A549 (cell line): ENCODE results near the gene TTC13. TPM values are rescaled to one million over a fixed set of nuclear protein-coding genes. Genes with fewer than 3 reads are reported as not detected.
A peak's percentile ranks its signal among the peaks of the same experiment; 100 is the strongest.

Experiments used
- ATAC-seq, 2 experiments: fragments of 200-7000 bp in 1 of 2; fragments of >200 bp in 1 of 2; cut with Nextera tagmentation in 1 of 2; cut with Tn5 transposase in 1 of 2; 3 replicates each; pipeline versions ENCODE4 v1.8.0 to v1.9.1; 2018 to 2020; ENCODE audit warnings: mild to moderate bottlenecking in 1 of 2, moderate library complexity in 1 of 2
- CTCF ChIA-PET: fragments of 300-600 bp; sonication (Branson Sonifier 250); formaldehyde crosslinking; extraction: SDS; loops from one replicate; lab custom pipeline; 2021; ENCODE audit warnings: antibody characterized with exemption, inconsistent platforms; lab: Yijun Ruan, JAX
- POLR2A ChIA-PET: fragments of 350-600 bp; formaldehyde crosslinking; extraction: SDS; loops from one replicate; lab custom pipeline; 2021; ENCODE audit warnings: antibody characterized with exemption, inconsistent platforms; lab: Yijun Ruan, JAX
- DNase-seq, 2 experiments: peaks; one replicate each; pipeline versions ENCODE4 v3.0.0 to v3.0.0-alpha.2; 2011 to 2016; ENCODE audit warnings: low read depth in 1 of 2, low spot score in 1 of 2
- FAIRE-seq: peaks from 2 replicates; lab custom pipeline; 2011; peaks lifted over from hg19 to GRCh38; lab: Jason Lieb, UNC
- H3K27ac ChIP-seq, 2 experiments: fragments of >200 bp; sonication (Bioruptor Twin); formaldehyde crosslinking; 3 replicates each; pipeline ENCODE4 v1.5.1; 2016 to 2017
- H3K4me1 ChIP-seq: fragments of >200 bp; sonication (Bioruptor Twin); formaldehyde crosslinking; 3 replicates; pipeline ENCODE4 v1.6.1; 2016
- H3K4me2 ChIP-seq: fragments of >200 bp; sonication (Bioruptor Twin); formaldehyde crosslinking; 3 replicates; pipeline ENCODE4 v1.6.1; 2016
- H3K4me3 ChIP-seq: fragments of >200 bp; sonication (Bioruptor Twin); formaldehyde crosslinking; 3 replicates; pipeline ENCODE4 v1.5.1; 2016
- H3K9me3 ChIP-seq: fragments of >200 bp; sonication (Bioruptor Twin); formaldehyde crosslinking; 3 replicates; pipeline ENCODE4 v1.6.1; 2016
- CEBPB ChIP-seq, 2 experiments: fragments of >200 bp in 1 of 2; sonication (Bioruptor Twin) in 1 of 2; formaldehyde crosslinking in 1 of 2; IDR thresholded peaks; 2 replicates each; pipeline ENCODE4 v1.6.1; 2012 to 2016
- FOSB ChIP-seq: fragments of 250-450 bp; sonication (Bioruptor Pico); IDR thresholded peaks from 2 replicates; pipeline ENCODE4 v1.5.0; 2020; ENCODE audit warnings: mild to moderate bottlenecking, moderate library complexity
- GATA3 ChIP-seq: IDR thresholded peaks from 2 replicates; pipeline ENCODE4 v1.6.1; 2012; ENCODE audit warnings: borderline replicate concordance
- HOXA7 ChIP-seq: fragments of 250-450 bp; sonication (Bioruptor Pico); IDR thresholded peaks from 2 replicates; pipeline ENCODE4 v1.5.0; 2020; ENCODE audit warnings: mild to moderate bottlenecking, moderate library complexity
- KDM5A ChIP-seq: fragments of 200-600 bp; sonication (generic); IDR thresholded peaks from 2 replicates; pipeline ENCODE4 v1.6.1; 2016; ENCODE audit warnings: antibody characterized with exemption, mild to moderate bottlenecking
- MAZ ChIP-seq: fragments of 150-350 bp; IDR thresholded peaks from 2 replicates; pipeline ENCODE4 v1.6.1; 2014; ENCODE audit warnings: antibody characterized with exemption, low read depth, low read length, borderline replicate concordance
- PHF8 ChIP-seq: fragments of 200-600 bp; sonication (generic); IDR thresholded peaks from 2 replicates; pipeline ENCODE4 v1.6.1; 2016; ENCODE audit warnings: low read depth, mild to moderate bottlenecking, antibody characterized with exemption, moderate library complexity, borderline replicate concordance
- POLR2A ChIP-seq: IDR thresholded peaks from 2 replicates; pipeline ENCODE4 v1.6.1; 2012; ENCODE audit warnings: mild to moderate bottlenecking, low read length
- RAD21 ChIP-seq, 2 experiments: fragments of >200 bp in 1 of 2; sonication (Bioruptor Twin) in 1 of 2; formaldehyde crosslinking in 1 of 2; IDR thresholded peaks in 1 of 2; conservative IDR thresholded peaks in 1 of 2; 2 replicates in 1 of 2; 3 replicates in 1 of 2; pipeline ENCODE4 v1.6.1; 2012 to 2018; ENCODE audit warnings: inconsistent platforms in 1 of 2
- TFCP2L1 ChIP-seq: fragments of 250-450 bp; sonication (Bioruptor Pico); IDR thresholded peaks from 2 replicates; pipeline ENCODE4 v1.5.0; 2021; ENCODE audit warnings: mild to moderate bottlenecking
- ZNF302 ChIP-seq: fragments of 250-450 bp; sonication (Bioruptor Pico); IDR thresholded peaks from 2 replicates; pipeline ENCODE4 v1.9.0; 2021; ENCODE audit warnings: inconsistent platforms, mild to moderate bottlenecking, moderate library complexity
- WGBS: methylation state at CpG from one replicate; pipeline ENCODE4 v1.1.6; 2017; ENCODE audit errors: missing lambda C conversion rate; 5-methylcytosine and 5-hydroxymethylcytosine counted together
- polyA plus RNA-seq, 4 experiments: library from polyadenylated mRNA; depleted of rRNA in 3 of 4; stranded (reverse); fragments of >200 nt; fragmentation: RNase III in 1 of 4; extraction: RNeasy Plus Mini Kit Qiagen cat#74134 plus additional on column Dnase treatment in 1 of 4; gene quantifications; 2 replicates in 3 of 4; 3 replicates in 1 of 4; pipeline ENCODE4 v1.2.3, GENCODE V29; 2011 to 2017
- TF ChIP-seq, protein P1 (sequence below): fragments of >200 bp; sonication (Bioruptor Twin); formaldehyde crosslinking; IDR thresholded peaks from 2 replicates; pipeline ENCODE4 v1.6.1; 2016
- TF ChIP-seq, protein P2 (sequence below): IDR thresholded peaks from 2 replicates; pipeline ENCODE4 v1.6.1; 2012; ENCODE audit warnings: low read depth, borderline replicate concordance
- TF ChIP-seq, protein P3 (sequence below): fragments of 450-650 bp; IDR thresholded peaks from 2 replicates; pipeline ENCODE4 v1.6.1; 2014; ENCODE audit warnings: antibody characterized with exemption

Gene TTC13
- polyA plus RNA-seq, 2 of the 4 experiments (the other 2 are of a cell fraction): 12.5 to 22.7 TPM

DNA sequence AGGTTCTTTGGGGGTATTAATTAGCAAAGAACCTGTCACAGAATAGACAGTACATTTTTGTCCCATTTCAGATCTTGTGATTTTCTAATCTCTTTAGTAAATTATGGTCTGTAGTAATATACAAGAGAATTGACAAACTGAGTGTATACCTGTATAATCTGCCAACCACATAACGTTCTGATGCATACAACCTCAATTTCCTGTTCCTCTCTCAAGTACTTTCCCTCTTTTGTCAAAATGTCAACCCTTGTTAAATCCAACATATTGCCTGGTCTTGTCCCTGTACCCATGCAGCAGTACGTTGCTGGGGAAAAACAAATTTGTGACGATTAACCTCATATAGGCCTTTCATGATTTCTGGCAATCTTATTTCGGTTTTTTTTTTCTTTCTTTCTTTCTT is 1.3 kb upstream of the TTC13 start:
- WGBS: 77% methylated on average over 4 of the region's 4 CpGs
- Histone ChIP-seq H3K4me2 (peak overlapping the region; percentile 82), H3K4me1 (peaks cover 19% of the 10 kb centered on the region), H3K9me3 (no peaks in the 10 kb centered on the region), H3K27ac (peak overlapping the region; percentile 80 to 90; a peak in 5 of 6 replicates)
- ATAC-seq: no peak
- DNase-seq: no peak
- CTCF ChIA-PET: interaction anchor here (1.3 kb wide), 1 partner anchor 24 kb away, joined by 3 read pairs; no protein-coding TSS in a partner anchor
- no peak for FAIRE-seq
- POLR2A ChIA-PET: no interaction called here
- TF ChIP-seq PHF8 (no peak), CEBPB (IDR thresholded peaks at IDR 0.05) (no peak), ZNF302 (CRISPR knock-in tag) (no peak), MAZ (no peak), RAD21 (conservative IDR thresholded peaks at IDR 0.05 in 1 of 2, IDR thresholded peaks at IDR 0.05 in 1 of 2) (no peak), TFCP2L1 (CRISPR knock-in tag) (no peak)
- TF ChIP-seq, protein P1, sequence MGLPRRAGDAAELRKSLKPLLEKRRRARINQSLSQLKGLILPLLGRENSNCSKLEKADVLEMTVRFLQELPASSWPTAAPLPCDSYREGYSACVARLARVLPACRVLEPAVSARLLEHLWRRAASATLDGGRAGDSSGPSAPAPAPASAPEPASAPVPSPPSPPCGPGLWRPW: no peak
- TF ChIP-seq, protein P2, sequence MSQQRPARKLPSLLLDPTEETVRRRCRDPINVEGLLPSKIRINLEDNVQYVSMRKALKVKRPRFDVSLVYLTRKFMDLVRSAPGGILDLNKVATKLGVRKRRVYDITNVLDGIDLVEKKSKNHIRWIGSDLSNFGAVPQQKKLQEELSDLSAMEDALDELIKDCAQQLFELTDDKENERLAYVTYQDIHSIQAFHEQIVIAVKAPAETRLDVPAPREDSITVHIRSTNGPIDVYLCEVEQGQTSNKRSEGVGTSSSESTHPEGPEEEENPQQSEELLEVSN: no peak
- TF ChIP-seq, all 56 proteins: peak for 0
- peak overlapping the region; percentile 77 for H3K4me3 ChIP-seq

DNA sequence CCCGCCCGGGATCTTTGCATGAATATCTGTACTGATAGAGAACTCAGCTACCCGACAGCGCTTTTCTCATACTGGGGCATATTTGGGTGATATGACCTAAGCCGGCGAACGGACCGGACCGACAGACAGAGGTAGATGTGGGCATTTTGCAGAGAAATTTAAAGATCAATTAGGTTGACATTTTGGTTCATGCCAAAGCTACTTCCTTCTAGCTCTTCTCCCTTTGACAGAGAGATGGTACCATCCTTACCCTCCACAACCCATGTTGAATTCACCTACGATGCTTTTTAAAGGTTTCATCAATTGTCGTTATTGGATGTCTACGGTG is 692 bp upstream of the TTC13 start:
- POLR2A ChIA-PET: interaction anchor here (1.0 to 1.2 kb wide), 2 partner anchors 10 to 111 kb away, joined by 3 to 5 read pairs; partner anchors contain the start of gene C1orf198
- ATAC-seq: peak in 1 of 2 experiments; percentile 16; a peak in 2 of 6 replicates
- peak overlapping the region; percentile 80 to 90 for H3K27ac ChIP-seq

DNA sequence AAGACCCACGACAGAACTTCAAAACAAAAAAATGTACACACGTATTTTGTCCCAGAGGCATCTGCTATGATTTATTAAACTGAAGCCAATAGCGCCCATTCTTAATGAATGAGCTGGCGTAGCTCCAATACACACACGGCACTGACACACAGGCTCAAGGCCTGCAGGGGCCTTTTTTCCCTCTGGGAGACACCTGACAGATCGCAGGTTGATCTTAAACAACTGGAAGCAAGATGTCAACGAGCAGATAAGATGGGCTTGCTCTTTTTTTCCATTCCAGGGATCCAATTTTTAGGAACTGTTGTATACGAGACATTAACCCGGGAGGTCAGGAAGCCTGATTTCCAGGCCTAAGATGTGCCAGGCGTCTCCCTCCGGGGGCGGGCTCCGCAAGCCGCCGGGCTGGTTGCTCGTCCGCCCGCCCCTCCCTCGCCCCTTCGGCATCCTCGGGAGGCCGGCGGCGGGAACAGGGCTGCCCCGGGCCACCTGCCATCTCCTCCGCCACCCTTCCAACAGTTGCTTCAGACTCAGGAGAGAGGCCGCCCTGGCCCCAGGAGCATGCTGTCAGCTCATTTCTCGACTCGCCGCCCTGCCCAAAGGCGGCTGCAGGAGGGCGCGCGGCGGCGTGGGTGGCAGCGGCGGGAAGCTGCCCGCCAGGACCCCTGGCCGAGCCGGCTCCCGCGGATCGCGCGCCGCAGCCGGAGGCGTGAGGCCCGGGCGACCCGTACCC is 735 bp downstream of the TTC13 start:
- Histone ChIP-seq H3K4me2 (peak overlapping the region; percentile 95), H3K4me1 (peaks cover 19% of the 10 kb centered on the region), H3K9me3 (no peaks in the 10 kb centered on the region)
- FAIRE-seq: no peak
- POLR2A ChIA-PET: interaction anchor here (1.0 to 1.2 kb wide), 2 partner anchors 8 to 110 kb away, joined by 3 to 5 read pairs; partner anchors contain the start of gene C1orf198
- DNase-seq: peak; percentile 9 to 10
- peak in 1 of 2 experiments; percentile 48; a peak in 3 of 6 replicates for ATAC-seq
- TF ChIP-seq POLR2A (no peak), FOSB (CRISPR knock-in tag) (no peak), HOXA7 (CRISPR knock-in tag) (no peak)
- TF ChIP-seq, protein P3, sequence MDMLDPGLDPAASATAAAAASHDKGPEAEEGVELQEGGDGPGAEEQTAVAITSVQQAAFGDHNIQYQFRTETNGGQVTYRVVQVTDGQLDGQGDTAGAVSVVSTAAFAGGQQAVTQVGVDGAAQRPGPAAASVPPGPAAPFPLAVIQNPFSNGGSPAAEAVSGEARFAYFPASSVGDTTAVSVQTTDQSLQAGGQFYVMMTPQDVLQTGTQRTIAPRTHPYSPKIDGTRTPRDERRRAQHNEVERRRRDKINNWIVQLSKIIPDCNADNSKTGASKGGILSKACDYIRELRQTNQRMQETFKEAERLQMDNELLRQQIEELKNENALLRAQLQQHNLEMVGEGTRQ: no peak
- TF ChIP-seq, all 56 proteins: peak for 0
- 15% methylated on average over 8 of the region's 52 CpGs for WGBS
- CTCF ChIA-PET: interaction anchor here (0.6 to 2.7 kb wide), 14 partner anchors 10 to 371 kb away, joined by 3 to 14 read pairs (median 3); no protein-coding TSS in a partner anchor
- peak overlapping the region; percentile 88 to 98 for H3K27ac ChIP-seq
- peak overlapping the region; percentile 77 for H3K4me3 ChIP-seq

More for the DNA sequence above, 692 bp upstream of the TTC13 start:
- H3K4me1 ChIP-seq: peaks cover 19% of the 10 kb centered on the region
- WGBS: 7% methylated on average over 12 of the region's 12 CpGs
- H3K9me3 ChIP-seq: no peaks in the 10 kb centered on the region
- peak overlapping the region; percentile 77 for H3K4me3 ChIP-seq
- CTCF ChIA-PET: interaction anchor here (0.5 to 2.7 kb wide), 10 partner anchors 10 to 436 kb away, joined by 3 to 14 read pairs (median 3); no protein-coding TSS in a partner anchor
- H3K4me2 ChIP-seq: peak overlapping the region; percentile 82
- no peak for DNase-seq
- TF ChIP-seq KDM5A: 0 out of 2 replicates have a peak, but pooled peaks have one; percentile 51
- TF ChIP-seq GATA3: no peak
- no peak for FAIRE-seq
